ENCODE measurements around the gene NUSAP1.
"Not testable (repeated sequence)": the region's sequence is repeated elsewhere in the genome, so short reads cannot be mapped to it uniquely, and the experiment has no call there.

Gene NUSAP1

GRCh38 chr15:41332194-41333025, at the start of gene NUSAP1, which contains the start of gene OIP5:
Gene NUSAP1, plus strand, starts transcription at chr15:41332881. Its CDS starts 77 bp downstream, at chr15:41332958.
Gene OIP5, minus strand, starts transcription at chr15:41332591. Its CDS starts 30 bp downstream, at chr15:41332561.
- peak; percentile 93 for DNase-seq

- not testable (repeated sequence) for DNase-seq
Observed at GRCh38 chr15:41282980-41283652, 49.6 kb upstream of the NUSAP1 start.

DNA sequence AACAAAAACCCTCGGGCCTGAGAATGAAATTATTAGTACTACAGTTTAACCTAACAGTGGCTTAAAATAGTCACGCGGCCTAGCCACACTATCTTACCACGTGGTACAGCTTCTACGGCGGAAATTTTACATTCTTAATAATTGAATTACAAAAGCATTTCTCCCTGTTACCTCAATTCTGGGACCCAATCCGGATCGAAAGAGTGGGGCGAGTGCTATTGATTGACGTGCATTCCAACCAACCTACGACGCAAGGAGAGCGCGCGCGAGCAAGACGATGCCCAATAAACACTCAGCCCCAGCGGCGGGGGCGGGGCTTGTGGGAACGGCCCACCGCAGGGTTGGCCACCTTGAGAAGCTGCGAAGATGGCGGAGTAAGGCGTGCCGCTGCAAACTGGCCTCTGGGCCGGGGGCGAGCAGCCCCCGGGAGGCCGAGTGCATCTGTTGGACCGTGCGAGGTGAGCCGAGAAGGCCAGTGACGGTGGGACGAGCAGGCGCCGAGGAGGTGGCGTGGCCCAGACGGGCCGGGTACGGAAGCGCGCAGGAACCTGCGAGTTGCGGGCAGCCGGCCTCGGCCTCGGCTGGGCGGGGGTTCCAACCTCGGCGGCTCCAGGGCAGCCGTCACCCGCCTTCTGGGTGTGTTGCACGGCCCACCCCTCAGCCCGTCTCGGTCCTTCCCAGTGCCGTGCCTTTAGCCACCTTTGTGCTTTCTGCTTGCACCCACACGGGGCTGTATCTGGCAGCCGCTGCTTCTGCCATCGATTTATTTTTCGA, 48.8 kb upstream of the NUSAP1 start:
- peak; percentile 96 for DNase-seq

- no peak for DNase-seq
Observed at GRCh38 chr15:41284427-41285177, 48.1 kb upstream of the NUSAP1 start.

GRCh38 chr15:41285285-41285684, 47.4 kb upstream of the NUSAP1 start:
- no peak for DNase-seq

GRCh38 chr15:41286665-41287333, 45.9 kb upstream of the NUSAP1 start:
- no peak for DNase-seq

GRCh38 chr15:41288464-41288863, 44.2 kb upstream of the NUSAP1 start:
- no peak for DNase-seq

- DNase-seq, result no peak
Observed at GRCh38 chr15:41289953-41290352, 42.7 kb upstream of the NUSAP1 start.

DNA sequence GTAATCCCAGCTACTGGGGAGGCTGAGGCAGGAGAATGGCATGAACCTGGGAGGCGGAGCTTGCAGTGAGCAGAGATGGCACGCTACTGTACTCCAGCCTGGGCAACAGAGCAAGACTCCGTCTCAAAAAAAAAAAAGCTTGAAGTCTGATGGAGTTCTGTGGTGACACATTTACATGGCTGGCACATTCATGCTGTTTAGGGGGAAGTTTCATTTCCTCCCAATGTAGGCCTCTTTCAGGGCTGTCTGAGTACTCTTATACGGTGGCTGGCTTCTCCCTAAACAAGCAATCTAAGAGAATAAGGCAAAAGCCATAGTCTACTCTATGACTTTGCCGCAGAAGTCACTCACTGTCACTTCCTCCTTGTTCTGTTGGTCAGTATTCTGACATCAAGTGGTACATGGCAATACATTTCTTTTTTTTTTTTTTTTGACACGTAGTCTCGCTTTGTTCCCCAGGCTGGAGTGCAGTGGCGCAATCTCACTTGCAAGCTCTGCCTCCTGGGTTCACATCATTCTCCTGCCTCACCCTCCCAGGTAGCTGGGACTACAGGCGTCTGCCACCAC, 41.5 kb upstream of the NUSAP1 start:
- no peak for DNase-seq

GRCh38 chr15:41292521-41292920, 40.2 kb upstream of the NUSAP1 start:
- no peak for DNase-seq

GRCh38 chr15:41301139-41301538, 31.5 kb upstream of the NUSAP1 start:
- DNase-seq, result not testable (repeated sequence)

- DNase-seq, result no peak
Observed at GRCh38 chr15:41301587-41301986, 31.1 kb upstream of the NUSAP1 start.

DNA sequence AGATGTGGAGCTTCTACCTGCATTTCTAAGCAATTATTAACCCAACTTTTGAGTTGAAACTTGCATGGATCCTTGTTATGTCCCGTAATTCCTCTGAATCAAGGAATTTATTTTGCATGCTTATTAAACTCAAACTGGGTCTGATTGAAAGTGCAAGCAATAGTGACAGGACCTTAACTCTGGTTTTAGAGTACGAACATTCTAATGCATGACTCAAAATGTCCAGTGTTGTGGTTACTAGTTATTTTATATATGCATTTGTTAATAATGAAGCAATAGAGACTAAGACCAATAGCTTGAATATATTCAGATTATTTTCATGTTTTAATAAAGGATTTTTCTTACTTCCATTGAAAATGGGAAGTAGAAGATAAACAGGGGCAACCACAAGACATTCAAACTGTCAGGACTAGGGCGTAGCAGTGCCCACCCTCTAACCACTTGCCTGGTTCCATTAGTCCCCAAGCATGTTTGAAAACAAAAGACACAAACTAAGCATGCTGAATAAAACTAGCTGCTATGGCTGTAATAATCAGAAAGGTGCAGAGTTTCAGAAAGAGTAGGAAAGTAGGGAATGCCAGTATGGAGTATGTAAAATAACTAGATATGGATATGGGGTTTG, 28.4 kb upstream of the NUSAP1 start:
- no peak for DNase-seq

DNA sequence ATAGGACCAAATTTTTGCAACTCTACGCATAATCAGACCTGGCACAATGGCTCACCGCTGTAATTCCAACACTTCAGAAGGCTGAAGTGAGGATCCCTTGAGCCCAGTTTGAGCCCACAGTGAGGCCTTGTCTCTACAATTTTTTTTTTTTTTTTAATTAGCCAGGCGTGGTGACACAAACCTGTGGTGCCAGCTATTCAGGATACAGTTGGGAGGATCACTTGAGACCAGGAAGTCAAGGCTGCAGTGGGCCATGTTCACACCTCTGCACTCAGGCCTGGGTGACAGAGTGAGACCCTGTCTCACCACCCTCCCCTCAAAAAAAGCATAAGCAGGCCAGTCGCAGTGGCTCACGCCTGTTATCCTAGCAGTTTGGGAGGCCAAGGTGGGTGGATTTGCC, 25.0 kb upstream of the NUSAP1 start:
- no peak for DNase-seq

DNA sequence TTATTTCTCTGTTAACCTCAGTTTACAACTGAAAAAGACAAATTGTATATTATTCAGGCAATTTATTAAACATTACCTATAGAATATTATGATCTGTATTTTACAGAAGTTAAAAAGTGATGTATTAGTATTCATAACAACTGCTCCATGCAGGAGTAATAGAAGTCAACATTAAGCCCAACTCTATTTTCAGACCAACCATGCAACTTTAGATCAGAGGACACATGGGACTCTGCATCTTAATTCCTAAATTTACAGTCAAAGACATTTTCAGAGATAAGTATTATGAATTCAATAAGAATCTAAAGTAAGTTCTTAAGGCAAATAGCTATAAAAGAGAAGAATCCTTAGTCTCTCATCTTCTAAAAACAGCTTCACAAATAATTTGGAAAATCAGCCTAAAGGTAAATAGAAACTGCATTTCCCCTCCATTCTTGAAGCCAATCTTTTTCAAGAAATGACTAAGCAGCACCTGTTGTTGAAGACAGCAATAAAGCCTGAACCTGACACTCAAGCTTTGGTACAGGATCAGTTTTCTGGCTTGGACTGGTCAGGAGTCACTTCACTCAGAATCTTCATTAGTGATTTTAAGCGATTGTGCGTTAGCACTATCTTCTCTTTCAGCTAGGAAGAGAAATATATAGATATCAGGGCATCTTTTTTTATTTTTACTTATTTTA, 23.3 kb upstream of the NUSAP1 start:
- DNase-seq, result no peak

- not testable (repeated sequence) for DNase-seq
Observed at GRCh38 chr15:41320805-41321330, 11.8 kb upstream of the NUSAP1 start.

DNA sequence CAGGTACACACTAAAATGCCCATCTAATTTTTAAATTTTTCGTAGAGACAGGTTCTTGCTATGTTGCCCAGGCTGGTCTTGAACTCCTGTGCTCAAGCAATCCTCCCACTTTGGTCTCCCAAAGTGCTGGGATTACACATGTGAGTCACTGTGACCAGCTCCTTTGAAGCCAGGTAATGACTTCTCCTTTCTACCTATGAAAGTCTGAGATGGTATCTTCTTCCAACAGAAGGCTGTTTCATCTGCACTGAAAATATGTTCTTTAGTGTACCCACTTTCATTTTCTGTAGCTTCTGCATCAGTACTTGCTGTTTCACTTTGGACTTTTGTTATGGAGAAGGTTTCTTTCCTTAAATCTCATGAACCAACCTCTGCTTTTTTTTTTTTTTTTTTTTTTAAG, 9.1 kb upstream of the NUSAP1 start:
- DNase-seq, result no peak

- DNase-seq, result no peak
Observed at GRCh38 chr15:41331281-41331680, 1.4 kb upstream of the NUSAP1 start.

DNA sequence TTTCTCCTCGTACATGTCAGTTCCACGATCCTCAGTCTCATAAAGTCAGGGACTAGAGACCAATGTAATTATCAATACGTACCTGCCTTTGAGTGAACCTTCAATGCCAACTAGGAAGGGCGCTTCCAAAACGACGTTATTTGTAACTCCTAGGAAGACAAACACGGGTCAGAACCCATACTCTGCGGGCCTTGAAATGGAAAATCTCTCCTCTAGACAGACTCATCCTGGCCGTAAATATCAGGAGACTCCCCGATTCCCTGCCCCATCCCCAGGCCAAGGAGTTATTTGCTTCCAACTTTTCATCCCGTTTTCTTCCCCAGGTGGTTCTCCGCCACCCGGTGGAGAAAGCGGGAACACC, 868 bp upstream of the NUSAP1 start:
- no peak for DNase-seq

DNA sequence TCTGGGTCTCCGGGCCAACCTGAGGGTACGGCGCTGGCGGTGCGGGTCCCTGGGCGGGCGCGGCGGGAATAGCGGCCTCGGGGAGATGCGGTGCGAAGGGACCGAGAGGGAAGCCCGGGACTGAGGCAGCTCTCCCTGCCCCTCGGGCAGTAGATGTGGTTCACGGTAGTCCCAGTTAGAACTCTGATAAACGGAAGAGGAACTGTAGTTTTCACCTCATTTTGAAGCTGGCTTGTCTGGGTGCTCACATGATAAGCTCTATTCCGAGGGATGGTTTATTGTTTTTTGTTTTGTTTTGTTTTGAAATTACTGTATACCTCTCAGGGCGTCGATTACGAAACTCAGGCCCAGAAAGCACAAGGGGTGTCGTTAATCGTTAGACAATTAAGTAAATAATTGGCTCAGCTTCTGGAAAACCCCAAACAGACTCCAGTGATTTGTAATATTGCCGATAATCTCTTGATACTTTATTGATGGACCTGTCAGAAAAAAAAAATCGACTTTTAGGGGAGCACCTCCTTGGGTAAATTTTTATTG, 413 bp downstream of the NUSAP1 start:
- no peak for DNase-seq

All from activated T-cell treated with anti-CD3 and anti-CD28 coated beads, Interleukin-2, amount 50 U/mL, for 1 hour (primary cell).